Activated B cell treated with CpG ODN at 0.5 μM for 24 hours (primary cell): ENCODE measurements around the gene MSANTD3. TPM values are rescaled to one million over a fixed set of nuclear protein-coding genes. Genes with fewer than 3 reads are reported as not detected.

Experiments
- ATAC-seq: fragments of 200-7000 bp; cut with Tn5 transposase; one replicate; pipeline ENCODE4 v1.10.0; 2021; ENCODE audit warnings: low read depth, mild to moderate bottlenecking, moderate library complexity
- CTCF ChIA-PET: fragments of 350-600 bp; sonication (Branson Sonifier 250); formaldehyde crosslinking; loops from one replicate; lab custom pipeline; 2021; ENCODE audit warnings: antibody characterized with exemption; lab: Charles Lee
- POLR2A ChIA-PET: fragments of 350-600 bp; sonication (Branson Sonifier 250); formaldehyde crosslinking; loops from one replicate; lab custom pipeline; 2021; ENCODE audit warnings: antibody characterized with exemption; lab: Charles Lee
- DNase-seq: peaks from one replicate; pipeline ENCODE4 v3.0.0; 2022
- H3K27ac Mint-ChIP-seq: one replicate; pipeline ENCODE4 v1.8.0; 2020; ENCODE audit warnings: mixed read lengths
- H3K27me3 Mint-ChIP-seq: one replicate; pipeline ENCODE4 v1.8.0; 2021; ENCODE audit warnings: mixed read lengths
- H3K36me3 Mint-ChIP-seq: one replicate; pipeline ENCODE4 v1.8.0; 2021; ENCODE audit warnings: low read depth, mixed read lengths
- H3K4me1 Mint-ChIP-seq: one replicate; pipeline ENCODE4 v1.8.0; 2021; ENCODE audit warnings: mixed read lengths
- H3K4me3 Mint-ChIP-seq: one replicate; pipeline ENCODE4 v1.8.0; 2020; ENCODE audit warnings: mild to moderate bottlenecking, mixed read lengths
- H3K9me3 Mint-ChIP-seq: one replicate; pipeline ENCODE4 v1.8.0; 2020; ENCODE audit warnings: mixed read lengths
- intact Hi-C: fragments of 100-400 bp; cut with micrococcal nuclease; formaldehyde crosslinking; loops from one replicate; pipeline ENCODE4 v1.15.1; 2024
- total RNA-seq: library from RNA; stranded (reverse); gene quantifications from 2 replicates; pipeline ENCODE4 v1.2.3, GENCODE V29; 2022
- TF ChIP-seq, protein P1 (sequence below): fragments of 200-600 bp; IDR thresholded peaks from one replicate; pipeline ENCODE4 v1.8.0; 2022; ENCODE audit warnings: antibody characterized with exemption, mild to moderate bottlenecking

The MSANTD3 gene
- total RNA-seq, 1 donor from 2014 or later, result 13.0 TPM

DNA sequence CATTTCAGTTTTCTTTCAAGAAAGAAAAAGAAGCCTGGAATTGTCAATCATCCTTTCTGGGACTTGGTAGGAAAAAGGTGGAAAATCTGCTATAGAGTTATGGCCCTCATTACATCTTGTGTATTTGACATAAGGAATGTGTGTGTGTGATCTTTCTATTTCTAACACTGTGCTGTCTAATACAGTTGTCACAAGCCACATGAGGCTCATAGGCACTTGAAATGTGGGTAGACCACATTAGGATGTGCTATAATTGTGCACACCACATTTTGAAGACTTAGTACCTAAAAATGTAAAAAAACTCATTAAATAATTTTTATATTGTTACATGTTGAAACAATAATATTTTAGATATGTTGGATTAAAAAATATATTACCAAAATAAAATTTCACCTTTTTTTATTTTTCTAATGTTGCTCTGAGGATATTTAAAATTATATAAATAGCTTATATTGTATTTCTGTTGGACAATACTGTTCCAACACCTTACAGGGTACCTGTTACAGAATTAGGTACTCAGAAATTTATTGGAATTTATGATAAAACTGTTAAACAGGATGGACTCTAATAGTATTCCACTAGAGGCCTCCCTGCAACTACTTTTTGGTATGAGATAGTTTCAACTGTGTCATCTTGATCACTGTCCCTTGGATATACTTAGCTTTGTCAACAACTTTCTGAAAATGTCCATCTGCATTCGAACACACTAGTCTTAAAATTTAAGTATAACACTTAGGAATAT, 18.4 kb downstream of the MSANTD3 start:
- TF ChIP-seq, protein P1, sequence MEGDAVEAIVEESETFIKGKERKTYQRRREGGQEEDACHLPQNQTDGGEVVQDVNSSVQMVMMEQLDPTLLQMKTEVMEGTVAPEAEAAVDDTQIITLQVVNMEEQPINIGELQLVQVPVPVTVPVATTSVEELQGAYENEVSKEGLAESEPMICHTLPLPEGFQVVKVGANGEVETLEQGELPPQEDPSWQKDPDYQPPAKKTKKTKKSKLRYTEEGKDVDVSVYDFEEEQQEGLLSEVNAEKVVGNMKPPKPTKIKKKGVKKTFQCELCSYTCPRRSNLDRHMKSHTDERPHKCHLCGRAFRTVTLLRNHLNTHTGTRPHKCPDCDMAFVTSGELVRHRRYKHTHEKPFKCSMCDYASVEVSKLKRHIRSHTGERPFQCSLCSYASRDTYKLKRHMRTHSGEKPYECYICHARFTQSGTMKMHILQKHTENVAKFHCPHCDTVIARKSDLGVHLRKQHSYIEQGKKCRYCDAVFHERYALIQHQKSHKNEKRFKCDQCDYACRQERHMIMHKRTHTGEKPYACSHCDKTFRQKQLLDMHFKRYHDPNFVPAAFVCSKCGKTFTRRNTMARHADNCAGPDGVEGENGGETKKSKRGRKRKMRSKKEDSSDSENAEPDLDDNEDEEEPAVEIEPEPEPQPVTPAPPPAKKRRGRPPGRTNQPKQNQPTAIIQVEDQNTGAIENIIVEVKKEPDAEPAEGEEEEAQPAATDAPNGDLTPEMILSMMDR, result no peak
- H3K9me3 Mint-ChIP-seq, result no peaks in the 10 kb centered on the region
- no peak overlapping the region for H3K4me3 Mint-ChIP-seq
- H3K36me3 Mint-ChIP-seq, result peaks cover 15% of the 10 kb centered on the region
- no peaks in the 10 kb centered on the region for H3K27me3 Mint-ChIP-seq
- ATAC-seq, result no peak
- no peak overlapping the region for H3K27ac Mint-ChIP-seq
- ChIA-PET CTCF (no interaction called here), POLR2A (no interaction called here)
- H3K4me1 Mint-ChIP-seq, result no peaks in the 10 kb centered on the region
- no peak for DNase-seq
- intact Hi-C loops, result no loop called here

DNA sequence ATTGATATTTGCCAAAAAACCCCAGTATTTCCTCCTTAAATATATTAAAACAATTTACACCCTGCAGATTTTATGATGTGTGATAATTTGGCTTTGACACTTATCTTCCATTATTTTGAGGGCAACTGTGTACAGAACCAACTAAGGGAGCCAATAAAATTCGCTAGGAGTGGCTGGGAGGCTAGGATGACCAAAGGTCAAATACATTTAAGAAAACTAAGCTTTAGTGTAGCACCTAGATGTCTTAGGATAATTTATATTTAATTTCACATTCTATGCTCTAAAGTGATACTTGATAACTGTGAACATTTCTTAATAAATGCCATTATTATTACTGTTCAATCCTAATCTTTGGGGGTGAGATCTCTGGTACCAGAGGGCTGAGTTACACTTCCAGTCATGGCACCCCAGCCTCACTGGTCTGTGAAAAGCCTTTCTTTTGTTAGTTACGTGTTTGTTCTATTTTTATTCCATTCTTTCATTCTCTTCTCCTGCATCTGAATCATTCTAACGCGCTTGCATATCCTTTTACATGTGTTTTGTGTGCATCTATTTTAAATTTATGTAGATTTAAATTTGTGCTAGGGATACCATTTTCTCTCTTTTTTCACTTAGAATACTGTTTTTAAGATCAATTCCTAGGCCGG, 19.1 kb downstream of the MSANTD3 start:
- ATAC-seq (no peak), DNase-seq (no peak)
- no peak overlapping the region for H3K27ac Mint-ChIP-seq
- H3K9me3 Mint-ChIP-seq, result no peaks in the 10 kb centered on the region
- no peaks in the 10 kb centered on the region for H3K4me1 Mint-ChIP-seq
- TF ChIP-seq, protein P1, result no peak
- peaks cover 22% of the 10 kb centered on the region for H3K36me3 Mint-ChIP-seq
- ChIA-PET CTCF (no interaction called here), POLR2A (interaction anchor here (0.6 kb wide), 1 partner anchor 1261 kb away, joined by 4 read pairs; no protein-coding TSS in a partner anchor)
- no peak overlapping the region for H3K4me3 Mint-ChIP-seq
- intact Hi-C loops, result no loop called here
- H3K27me3 Mint-ChIP-seq, result no peaks in the 10 kb centered on the region

DNA sequence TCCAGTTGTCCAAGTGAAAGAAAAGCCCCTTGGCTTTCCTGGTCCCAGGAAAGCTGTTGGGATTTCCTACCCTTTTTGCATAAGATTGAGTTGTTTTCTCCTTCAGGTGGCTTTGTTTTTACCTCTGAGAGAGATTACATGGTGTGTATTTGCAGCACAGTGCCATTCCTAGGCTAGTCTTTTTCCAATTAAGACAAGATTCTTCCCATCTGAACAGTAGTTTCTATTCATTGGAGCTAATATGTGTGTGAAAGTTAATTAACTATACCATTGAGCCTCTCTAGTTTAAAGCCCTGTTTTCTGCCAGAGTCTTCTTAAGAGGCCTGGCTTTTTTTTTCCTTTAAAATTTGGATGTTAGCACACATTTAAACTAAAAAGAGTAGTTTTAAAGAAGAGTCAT, 20.1 kb downstream of the MSANTD3 start:
- Mint-ChIP-seq H3K9me3 (no peaks in the 10 kb centered on the region), H3K36me3 (peaks cover 28% of the 10 kb centered on the region), H3K27me3 (no peaks in the 10 kb centered on the region), H3K27ac (no peak overlapping the region), H3K4me1 (no peaks in the 10 kb centered on the region), H3K4me3 (no peak overlapping the region)
- DNase-seq (no peak), ATAC-seq (no peak)
- CTCF ChIA-PET, result no interaction called here
- intact Hi-C loops, result no loop called here
- TF ChIP-seq, protein P1, result no peak
- POLR2A ChIA-PET, result no interaction called here

DNA sequence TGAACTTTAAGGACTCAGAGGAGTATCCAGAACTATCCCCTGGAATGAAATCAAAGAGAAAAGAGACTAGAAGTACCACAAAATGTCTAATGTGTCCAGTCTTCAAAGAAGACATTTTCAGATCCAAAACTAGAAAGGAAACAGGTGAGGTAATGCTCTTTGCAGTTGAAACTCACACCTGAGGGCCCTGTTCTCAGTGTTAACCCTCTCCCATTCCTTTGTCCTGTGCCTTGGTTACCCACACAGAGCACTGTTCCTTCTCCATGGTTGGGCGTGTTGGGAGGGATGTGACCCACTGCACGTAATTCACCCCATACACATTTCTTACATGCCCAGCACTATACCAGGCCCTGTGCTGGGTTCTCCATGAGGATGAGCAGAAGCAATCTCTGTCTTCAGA, 21.3 kb downstream of the MSANTD3 start:
- DNase-seq, result no peak
- TF ChIP-seq, protein P1, result no peak
- Mint-ChIP-seq H3K36me3 (peaks cover 28% of the 10 kb centered on the region), H3K9me3 (no peaks in the 10 kb centered on the region), H3K27me3 (no peaks in the 10 kb centered on the region), H3K4me3 (no peak overlapping the region), H3K27ac (no peak overlapping the region), H3K4me1 (no peaks in the 10 kb centered on the region)
- intact Hi-C loops, result no loop called here
- CTCF ChIA-PET, result no interaction called here
- no peak for ATAC-seq
- POLR2A ChIA-PET, result no interaction called here

DNA sequence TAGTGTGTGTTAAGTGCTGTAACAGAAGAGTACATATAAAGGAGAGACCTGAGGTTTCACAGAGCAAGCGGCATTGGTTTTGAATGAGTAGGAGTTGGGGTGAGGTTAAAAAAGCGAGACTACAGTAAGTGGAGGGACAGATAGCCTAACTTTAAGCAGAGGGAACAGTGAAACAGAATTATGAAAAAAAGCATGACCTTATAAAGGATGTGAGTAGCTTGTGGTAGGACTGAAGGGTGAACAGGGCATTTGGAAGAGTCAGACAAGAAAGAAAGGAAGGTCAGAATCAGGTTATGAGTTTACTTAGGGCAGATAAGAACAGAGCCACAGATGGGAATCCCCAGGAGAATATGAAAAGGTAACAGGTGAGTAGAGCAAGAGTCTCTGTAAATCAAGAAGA, 22.5 kb downstream of the MSANTD3 start:
- ATAC-seq (no peak), DNase-seq (no peak)
- intact Hi-C loops, result no loop called here
- H3K36me3 Mint-ChIP-seq, result peaks cover 19% of the 10 kb centered on the region
- no peaks in the 10 kb centered on the region for H3K4me1 Mint-ChIP-seq
- no peak overlapping the region for H3K4me3 Mint-ChIP-seq
- no peaks in the 10 kb centered on the region for H3K9me3 Mint-ChIP-seq
- H3K27me3 Mint-ChIP-seq, result no peaks in the 10 kb centered on the region
- TF ChIP-seq, protein P1, result no peak
- ChIA-PET CTCF (interaction anchor here (0.6 to 1.6 kb wide), 2 partner anchors 12 to 15 kb away, joined by 3 to 4 read pairs; no protein-coding TSS in a partner anchor), POLR2A (no interaction called here)
- no peak overlapping the region for H3K27ac Mint-ChIP-seq
